ENCODE measurements around the gene MGMT. TPM values are rescaled to one million over a fixed set of nuclear protein-coding genes. Genes with fewer than 3 reads are reported as not detected.

Gene MGMT
- total RNA-seq, 3 donors from 2014 or later = 34.1 to 57.8 (median 46.7) TPM

DNA sequence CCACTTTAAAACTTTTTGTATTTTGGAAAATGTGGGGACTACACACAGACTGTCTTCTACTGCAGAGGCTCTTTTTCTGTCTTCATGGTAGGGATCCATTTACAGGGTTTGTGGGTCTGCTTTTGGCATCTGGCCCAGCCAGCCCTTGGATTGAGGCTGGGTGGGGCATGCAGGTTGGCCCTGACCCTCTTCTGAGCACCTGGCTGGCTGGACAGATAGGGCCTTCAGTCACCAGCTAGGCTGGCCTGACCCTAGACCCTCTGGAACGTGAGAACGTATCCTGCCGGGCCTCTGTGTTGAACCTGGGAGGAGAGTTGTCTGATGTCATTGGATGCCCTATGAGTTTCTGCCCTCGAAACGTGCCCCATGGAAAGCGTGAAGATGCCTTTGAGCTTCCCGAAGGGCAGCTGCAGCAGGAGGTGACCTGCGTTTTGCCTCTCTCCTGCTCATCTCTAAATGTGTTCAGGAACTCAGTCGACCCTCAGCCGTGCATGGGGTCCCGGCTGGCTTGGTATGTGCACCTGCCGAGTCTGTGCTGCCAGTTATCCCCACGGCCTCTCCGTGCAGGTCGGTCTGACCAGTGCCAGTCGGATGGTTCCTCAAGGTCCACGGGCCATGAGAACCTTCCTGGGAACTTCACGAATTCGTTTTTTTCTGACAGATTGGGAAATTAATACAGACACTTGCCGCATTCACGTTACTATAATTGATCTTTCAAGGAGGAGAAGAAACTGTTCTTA, 74.9 kb downstream of the MGMT start:
- Histone ChIP-seq H3K36me3 (no peaks in the 10 kb centered on the region), H3K9me3 (no peaks in the 10 kb centered on the region), H3K4me3 (no peak overlapping the region), H3K4me1 (no peaks in the 10 kb centered on the region), H3K27me3 (no peaks in the 10 kb centered on the region), H3K27ac (no peak overlapping the region)
- TF ChIP-seq POLR2AphosphoS5 (IDR thresholded peaks at IDR 0.05) (no peak), POLR2A (IDR thresholded peaks at IDR 0.05) (no peak)
- TF ChIP-seq, protein P1, sequence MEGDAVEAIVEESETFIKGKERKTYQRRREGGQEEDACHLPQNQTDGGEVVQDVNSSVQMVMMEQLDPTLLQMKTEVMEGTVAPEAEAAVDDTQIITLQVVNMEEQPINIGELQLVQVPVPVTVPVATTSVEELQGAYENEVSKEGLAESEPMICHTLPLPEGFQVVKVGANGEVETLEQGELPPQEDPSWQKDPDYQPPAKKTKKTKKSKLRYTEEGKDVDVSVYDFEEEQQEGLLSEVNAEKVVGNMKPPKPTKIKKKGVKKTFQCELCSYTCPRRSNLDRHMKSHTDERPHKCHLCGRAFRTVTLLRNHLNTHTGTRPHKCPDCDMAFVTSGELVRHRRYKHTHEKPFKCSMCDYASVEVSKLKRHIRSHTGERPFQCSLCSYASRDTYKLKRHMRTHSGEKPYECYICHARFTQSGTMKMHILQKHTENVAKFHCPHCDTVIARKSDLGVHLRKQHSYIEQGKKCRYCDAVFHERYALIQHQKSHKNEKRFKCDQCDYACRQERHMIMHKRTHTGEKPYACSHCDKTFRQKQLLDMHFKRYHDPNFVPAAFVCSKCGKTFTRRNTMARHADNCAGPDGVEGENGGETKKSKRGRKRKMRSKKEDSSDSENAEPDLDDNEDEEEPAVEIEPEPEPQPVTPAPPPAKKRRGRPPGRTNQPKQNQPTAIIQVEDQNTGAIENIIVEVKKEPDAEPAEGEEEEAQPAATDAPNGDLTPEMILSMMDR (IDR thresholded peaks at IDR 0.05) = no peak
- intact Hi-C loops (cut with DNase I; ENCODE audit: low total_unique reads) = no loop called here
- DNase-seq (ENCODE audit: low spot score in 2 of 2) = no peak

DNA sequence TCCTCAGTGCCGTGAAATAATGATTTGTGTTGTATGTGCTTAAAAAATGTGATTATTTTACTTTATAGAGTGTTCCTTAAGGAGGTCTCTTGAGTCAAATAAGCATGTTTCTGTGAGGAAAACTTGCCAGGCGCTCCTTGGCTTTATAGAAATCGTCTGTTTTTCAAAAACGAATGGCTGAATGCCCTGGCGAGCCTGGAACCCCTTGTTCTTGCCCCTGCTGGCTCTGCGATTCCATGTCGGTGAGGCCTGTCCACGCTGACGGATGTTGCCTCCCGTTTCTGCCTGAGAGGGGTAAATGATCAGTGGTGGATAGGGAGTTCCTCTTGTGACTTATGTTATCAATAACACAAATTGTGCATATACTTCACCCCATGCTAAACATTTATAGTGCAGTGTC, 75.5 kb downstream of the MGMT start:
- no peak for DNase-seq (ENCODE audit: low spot score in 2 of 2)
- H3K27ac ChIP-seq = no peak overlapping the region
- intact Hi-C loops (cut with DNase I; ENCODE audit: low total_unique reads) = no loop called here
- no peaks in the 10 kb centered on the region for H3K4me1 ChIP-seq
- H3K4me3 ChIP-seq = no peak overlapping the region
- no peaks in the 10 kb centered on the region for H3K27me3 ChIP-seq
- TF ChIP-seq POLR2AphosphoS5 (IDR thresholded peaks at IDR 0.05) (no peak), POLR2A (IDR thresholded peaks at IDR 0.05) (no peak)
- TF ChIP-seq, protein P1 (IDR thresholded peaks at IDR 0.05) = no peak
- H3K36me3 ChIP-seq = no peaks in the 10 kb centered on the region
- no peaks in the 10 kb centered on the region for H3K9me3 ChIP-seq

DNA sequence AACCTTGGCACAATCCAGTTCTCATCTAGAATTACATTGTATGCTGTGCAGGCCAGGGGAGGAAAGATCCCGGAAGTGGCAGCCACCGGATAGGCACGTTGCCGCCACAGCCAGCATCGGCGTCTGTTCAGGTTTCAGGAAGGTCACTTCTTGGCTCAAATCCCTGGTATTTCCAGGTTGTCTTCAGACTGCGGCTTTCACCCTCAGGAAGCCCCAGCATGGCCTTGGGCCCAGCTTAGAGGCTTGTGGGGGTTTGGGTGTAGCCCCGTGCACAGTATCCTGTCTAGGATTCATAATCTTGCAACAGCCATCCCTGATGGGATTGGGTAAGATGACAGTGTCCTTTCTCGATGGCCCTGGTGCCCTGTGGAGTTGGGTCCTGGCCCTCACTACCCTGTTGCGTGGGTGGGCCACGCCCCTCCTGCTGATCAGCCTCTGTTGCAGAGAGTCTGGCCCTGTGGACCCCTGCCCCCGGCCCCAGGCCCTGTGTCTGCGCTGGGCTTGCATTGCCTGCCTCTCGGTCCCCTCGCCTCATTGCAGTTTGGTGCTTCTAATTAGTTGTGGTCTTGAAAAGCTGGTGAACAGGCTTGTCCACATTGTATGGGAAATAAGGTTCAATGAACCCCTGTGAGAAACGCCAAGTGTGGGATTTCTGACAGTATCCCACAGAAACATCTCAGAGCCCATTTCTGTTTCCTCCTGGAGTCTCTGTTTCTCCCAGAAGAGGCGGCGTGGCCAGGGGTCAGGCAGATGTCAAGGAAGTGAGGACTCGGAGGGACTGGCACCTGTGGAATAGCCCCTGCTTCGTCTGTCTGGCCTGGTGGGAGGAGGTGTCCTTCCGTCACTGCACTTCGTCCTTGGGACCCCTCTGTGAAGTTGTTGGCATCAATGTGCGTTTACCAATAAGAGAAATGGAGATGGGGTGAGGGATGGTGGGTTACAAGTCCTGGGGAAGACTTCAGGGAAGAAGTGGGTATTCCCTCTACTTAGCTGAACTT, 77.5 kb downstream of the MGMT start:
- no peak overlapping the region for H3K4me3 ChIP-seq
- H3K27me3 ChIP-seq = no peaks in the 10 kb centered on the region
- no peak overlapping the region for H3K27ac ChIP-seq
- H3K4me1 ChIP-seq = no peaks in the 10 kb centered on the region
- H3K36me3 ChIP-seq = no peaks in the 10 kb centered on the region
- TF ChIP-seq POLR2AphosphoS5 (IDR thresholded peaks at IDR 0.05) = peak in 1 of 3 donors; percentile 40
- no peak for TF ChIP-seq POLR2A (IDR thresholded peaks at IDR 0.05)
- TF ChIP-seq, protein P1 (IDR thresholded peaks at IDR 0.05) = no peak
- no peaks in the 10 kb centered on the region for H3K9me3 ChIP-seq
- intact Hi-C loops (cut with DNase I; ENCODE audit: low total_unique reads) = no loop called here
- no peak for DNase-seq (ENCODE audit: low spot score in 2 of 2)

DNA sequence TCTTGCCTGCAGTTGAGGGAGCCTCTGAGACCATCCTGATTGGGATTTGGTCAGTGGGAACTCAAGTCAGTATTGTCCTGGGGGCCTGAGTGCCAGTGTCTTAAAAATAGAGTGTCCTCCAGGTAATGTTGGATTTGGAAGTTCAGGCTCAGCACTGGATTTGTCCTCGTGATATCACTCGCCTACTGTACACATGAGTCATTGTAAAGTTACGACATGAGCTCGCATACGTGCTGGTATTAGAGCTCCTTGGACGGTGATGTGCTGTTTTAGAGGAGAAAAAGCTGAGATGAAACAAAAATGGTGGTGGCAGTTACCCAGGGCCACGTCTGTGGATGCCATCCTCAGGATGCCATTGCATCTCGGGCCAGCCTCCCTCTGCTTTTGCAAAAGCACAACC, 78.2 kb downstream of the MGMT start:
- TF ChIP-seq POLR2A (IDR thresholded peaks at IDR 0.05) (no peak), POLR2AphosphoS5 (IDR thresholded peaks at IDR 0.05) (no peak)
- TF ChIP-seq, protein P1 (IDR thresholded peaks at IDR 0.05) = no peak
- Histone ChIP-seq H3K27me3 (no peaks in the 10 kb centered on the region), H3K4me3 (no peak overlapping the region), H3K27ac (no peak overlapping the region), H3K9me3 (no peaks in the 10 kb centered on the region), H3K4me1 (no peaks in the 10 kb centered on the region), H3K36me3 (no peaks in the 10 kb centered on the region)
- intact Hi-C loops (cut with DNase I; ENCODE audit: low total_unique reads) = no loop called here
- DNase-seq (ENCODE audit: low spot score in 2 of 2) = no peak

GRCh38 chr10:129546106-129546505, 79.1 kb downstream of the MGMT start:
- no peak for TF ChIP-seq POLR2AphosphoS5 (IDR thresholded peaks at IDR 0.05)
- TF ChIP-seq, protein P1 (IDR thresholded peaks at IDR 0.05) = no peak
- no peak for TF ChIP-seq POLR2A (IDR thresholded peaks at IDR 0.05)
- H3K4me3 ChIP-seq = no peak overlapping the region
- H3K4me1 ChIP-seq = no peaks in the 10 kb centered on the region
- H3K9me3 ChIP-seq = no peaks in the 10 kb centered on the region
- intact Hi-C loops (cut with DNase I; ENCODE audit: low total_unique reads) = no loop called here
- no peak overlapping the region for H3K27ac ChIP-seq
- no peak for DNase-seq (ENCODE audit: low spot score in 2 of 2)
- no peaks in the 10 kb centered on the region for H3K36me3 ChIP-seq
- H3K27me3 ChIP-seq = no peaks in the 10 kb centered on the region
